HUES6 (cell line): ENCODE measurements around the gene SLAMF9.

Source experiments
- H3K27ac ChIP-seq: 2 replicates; pipeline ENCODE4 v1.7.0; 2013; ENCODE audit warnings: low read depth, mild to moderate bottlenecking, low read length, inconsistent platforms
- H3K27me3 ChIP-seq: 2 replicates; pipeline ENCODE4 v1.6.1; 2013; ENCODE audit warnings: low read length; ENCODE audit not compliant: control insufficient read depth, insufficient read depth
- H3K36me3 ChIP-seq: 2 replicates; pipeline ENCODE4 v1.6.1; 2013; ENCODE audit warnings: low read length; ENCODE audit not compliant: control insufficient read depth, insufficient read depth
- H3K4me1 ChIP-seq: 2 replicates; pipeline ENCODE4 v1.6.1; 2013; ENCODE audit warnings: low read length; ENCODE audit not compliant: control insufficient read depth, insufficient read depth
- H3K4me3 ChIP-seq: 2 replicates; pipeline ENCODE4 v1.5.1; 2013; ENCODE audit warnings: low read depth, low read length
- H3K9ac ChIP-seq: one replicate; pipeline ENCODE4 v1.6.1; 2013; ENCODE audit warnings: mild to moderate bottlenecking, low read length
- H3K9me3 ChIP-seq: 2 replicates; pipeline ENCODE4 v1.6.1; 2013; ENCODE audit warnings: low read depth, low read length; ENCODE audit not compliant: control insufficient read depth, insufficient read depth

SLAMF9 gene

DNA sequence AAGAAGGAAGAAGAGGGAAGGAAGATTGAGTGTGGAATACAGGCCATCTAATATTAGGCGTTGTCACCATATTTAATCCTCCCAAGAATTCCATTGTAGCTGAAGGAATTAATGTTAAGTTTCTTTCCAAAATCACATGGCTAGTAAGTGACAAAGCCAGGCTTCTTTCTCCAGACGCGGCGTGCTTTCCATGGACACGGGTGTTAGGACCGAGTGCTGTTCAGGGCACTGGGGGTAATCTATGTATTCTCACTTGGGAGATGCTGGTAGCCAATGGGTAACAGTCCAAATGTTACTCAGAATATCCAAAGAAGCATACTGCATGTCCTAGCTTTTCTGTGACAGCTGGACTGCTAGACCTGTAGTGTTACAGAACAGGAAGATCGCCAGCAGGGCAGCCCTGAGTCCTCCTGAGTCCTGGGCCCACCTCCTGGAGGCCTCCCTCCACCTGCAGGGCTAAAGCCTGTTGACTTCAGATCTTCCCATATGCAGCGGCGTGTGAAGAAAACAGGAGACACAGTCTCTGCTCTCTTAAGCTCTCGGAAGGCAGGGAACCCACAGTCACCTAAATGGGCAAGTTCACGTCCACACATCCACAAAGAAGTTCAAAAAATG is 13.9 kb downstream of the SLAMF9 start:
- Histone ChIP-seq H3K27ac (no peak overlapping the region), H3K27me3 (peaks cover 7% of the 10 kb centered on the region; the same call in 1 of the 2 replicates), H3K36me3 (no peaks in the 10 kb centered on the region; the same call in 1 of the 2 replicates), H3K9me3 (no peaks in the 10 kb centered on the region), H3K4me3 (no peak overlapping the region), H3K9ac (no peak overlapping the region), H3K4me1 (peaks cover 38% of the 10 kb centered on the region)

- H3K4me3 ChIP-seq = no peak overlapping the region
- H3K36me3 ChIP-seq = peaks cover 3% of the 10 kb centered on the region
- H3K9me3 ChIP-seq = no peaks in the 10 kb centered on the region
- H3K27me3 ChIP-seq = peaks cover 2% of the 10 kb centered on the region; the same call in 1 of the 2 replicates
- H3K9ac ChIP-seq = no peak overlapping the region
- H3K4me1 ChIP-seq = peaks cover 35% of the 10 kb centered on the region
- H3K27ac ChIP-seq = no peak overlapping the region
These were observed 14.4 kb downstream of the SLAMF9 start for GRCh38 chr1:159939678-159940002.

DNA sequence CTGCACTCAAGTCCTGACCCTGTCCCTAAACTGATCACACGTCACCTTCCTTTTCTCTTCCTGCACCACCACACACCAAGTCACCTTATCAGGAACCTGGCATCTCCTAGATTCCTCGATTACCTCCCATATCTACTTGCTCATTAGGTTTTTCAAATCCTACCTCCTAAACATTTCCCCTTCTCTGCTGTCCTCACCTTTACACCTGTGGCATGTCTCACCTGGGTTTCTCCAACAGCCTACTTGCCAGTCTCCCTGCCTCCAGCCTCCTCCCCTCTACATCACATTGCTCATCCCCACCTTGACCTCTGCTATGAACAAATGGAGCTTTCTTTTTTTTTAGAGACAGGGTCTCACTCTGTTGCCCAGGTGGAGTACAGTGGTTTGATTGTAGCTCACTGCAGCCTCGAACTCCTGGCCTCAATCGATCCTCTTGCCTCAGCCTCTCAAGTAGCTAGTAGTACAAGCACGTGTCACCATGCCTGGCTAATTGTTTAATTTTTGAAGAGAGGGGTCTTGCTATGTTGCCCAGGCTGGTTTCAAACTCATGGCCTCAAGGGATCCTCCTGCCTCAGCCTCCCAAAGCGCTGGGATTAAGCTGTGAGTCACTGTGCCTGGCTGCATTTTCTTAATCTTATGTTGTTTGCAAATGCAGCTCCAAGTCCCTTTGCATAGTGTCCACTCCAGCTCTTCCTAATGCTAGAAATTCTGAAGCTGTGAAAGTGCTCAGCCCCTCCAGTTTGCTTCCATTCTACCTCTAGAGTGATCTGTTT is 14.9 kb downstream of the SLAMF9 start:
- Histone ChIP-seq H3K27ac (no peak overlapping the region), H3K36me3 (peaks cover 5% of the 10 kb centered on the region), H3K4me1 (peaks cover 34% of the 10 kb centered on the region), H3K27me3 (no peaks in the 10 kb centered on the region), H3K4me3 (no peak overlapping the region), H3K9me3 (no peaks in the 10 kb centered on the region), H3K9ac (no peak overlapping the region)

DNA sequence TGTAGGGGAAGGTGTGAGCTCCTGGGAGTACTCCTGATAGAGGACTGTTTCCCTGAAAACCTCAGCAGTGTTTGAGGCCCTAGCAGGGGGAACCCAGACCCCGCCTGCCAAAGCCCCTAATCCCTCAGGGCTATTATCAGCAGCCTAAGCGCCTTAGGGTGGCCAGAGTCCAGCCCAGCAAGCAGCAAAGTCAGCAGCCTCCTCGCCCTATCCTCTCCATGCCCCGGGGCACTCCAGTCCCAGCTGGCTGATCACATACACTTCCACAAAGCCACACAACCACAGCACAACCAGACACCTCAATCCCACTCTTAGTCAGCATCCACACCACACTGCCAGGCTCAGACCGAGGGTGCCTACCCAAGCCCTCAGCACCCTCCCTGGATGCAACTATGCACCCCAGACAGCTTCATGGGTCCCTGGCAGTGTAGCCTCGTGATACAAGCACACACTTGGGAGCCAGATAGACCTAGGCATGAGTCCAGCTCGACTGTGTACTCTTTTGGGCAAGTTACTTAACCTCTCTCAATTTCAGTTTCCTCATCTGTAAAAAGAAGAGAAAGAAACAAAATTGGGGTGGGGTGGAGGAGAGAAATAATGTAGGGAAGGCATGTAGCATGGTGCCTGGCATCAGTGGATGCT is 15.7 kb downstream of the SLAMF9 start:
- no peak overlapping the region for H3K9ac ChIP-seq
- no peak overlapping the region for H3K4me3 ChIP-seq
- peaks cover 5% of the 10 kb centered on the region for H3K36me3 ChIP-seq
- H3K27ac ChIP-seq = no peak overlapping the region
- peaks cover 34% of the 10 kb centered on the region for H3K4me1 ChIP-seq
- no peaks in the 10 kb centered on the region for H3K27me3 ChIP-seq
- H3K9me3 ChIP-seq = no peaks in the 10 kb centered on the region

DNA sequence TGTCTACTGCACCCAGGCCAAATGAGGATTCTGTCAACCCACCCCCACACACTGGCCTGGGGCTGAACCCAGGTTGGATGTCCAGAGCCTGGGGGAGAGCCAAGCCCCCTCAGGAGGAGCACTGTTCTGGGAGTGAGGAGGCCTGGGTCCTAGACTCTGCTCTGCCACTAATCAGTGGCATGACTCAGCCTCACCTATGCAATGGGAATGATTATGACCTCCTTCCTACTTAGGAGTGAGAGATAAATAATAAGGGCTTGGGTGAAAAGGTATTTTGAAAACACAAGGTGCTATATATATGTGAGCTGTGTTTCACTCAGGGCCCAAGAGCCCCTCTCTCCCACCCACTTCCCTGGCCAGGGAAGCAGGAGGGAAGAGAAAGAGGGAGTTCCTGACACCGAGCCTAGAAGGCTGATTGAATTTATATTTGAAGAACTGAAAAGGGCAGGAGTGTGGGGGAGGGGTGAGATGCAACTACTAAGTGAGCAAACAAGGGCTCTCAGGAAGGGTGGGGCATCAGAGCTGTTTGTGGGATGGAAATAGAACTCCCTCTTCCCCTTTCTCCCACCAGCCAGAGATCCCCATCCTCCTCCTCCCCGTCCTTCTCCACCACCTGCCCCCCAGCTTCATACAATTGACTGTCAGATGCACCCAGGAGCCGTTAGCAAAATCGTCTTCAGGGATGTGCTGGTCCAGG is 16.8 kb downstream of the SLAMF9 start:
- Histone ChIP-seq H3K36me3 (peaks cover 5% of the 10 kb centered on the region), H3K27me3 (no peaks in the 10 kb centered on the region), H3K27ac (no peak overlapping the region), H3K4me1 (peaks cover 33% of the 10 kb centered on the region), H3K9ac (no peak overlapping the region), H3K4me3 (no peak overlapping the region), H3K9me3 (no peaks in the 10 kb centered on the region)

DNA sequence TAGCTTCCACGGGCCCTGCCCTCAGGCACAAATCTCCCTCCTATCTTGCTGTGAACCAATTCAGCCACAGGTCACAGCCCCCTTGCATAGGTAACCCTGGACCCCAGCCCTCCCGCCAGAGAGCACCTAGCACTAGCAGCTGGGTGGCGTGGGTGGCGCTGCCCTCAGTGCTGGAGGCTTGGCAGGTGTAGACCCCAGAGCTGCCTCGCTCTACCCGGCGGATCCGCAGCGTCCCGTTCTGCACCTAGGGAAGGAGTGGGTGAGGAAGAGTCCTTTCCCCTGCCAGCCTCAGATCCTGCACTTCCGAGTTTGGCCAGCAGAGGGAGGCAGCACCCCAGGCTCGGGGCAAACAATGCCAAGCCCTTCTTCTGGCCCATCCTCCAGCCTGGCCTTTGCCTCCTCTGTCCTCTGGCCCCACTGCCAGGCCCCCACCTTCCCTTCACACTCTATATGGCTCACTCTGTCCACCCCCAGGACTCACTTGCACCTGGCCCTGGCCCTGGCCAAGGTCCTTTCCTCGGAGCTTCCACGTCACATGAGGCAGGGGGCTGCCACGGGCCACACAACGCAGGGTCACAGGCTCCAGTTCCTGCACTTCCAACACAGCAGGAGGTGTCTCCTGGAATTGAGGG is 17.6 kb downstream of the SLAMF9 start:
- Histone ChIP-seq H3K27ac (no peak overlapping the region), H3K4me1 (peaks cover 25% of the 10 kb centered on the region), H3K9me3 (no peaks in the 10 kb centered on the region), H3K27me3 (no peaks in the 10 kb centered on the region), H3K4me3 (no peak overlapping the region), H3K36me3 (peaks cover 5% of the 10 kb centered on the region), H3K9ac (no peak overlapping the region)

DNA sequence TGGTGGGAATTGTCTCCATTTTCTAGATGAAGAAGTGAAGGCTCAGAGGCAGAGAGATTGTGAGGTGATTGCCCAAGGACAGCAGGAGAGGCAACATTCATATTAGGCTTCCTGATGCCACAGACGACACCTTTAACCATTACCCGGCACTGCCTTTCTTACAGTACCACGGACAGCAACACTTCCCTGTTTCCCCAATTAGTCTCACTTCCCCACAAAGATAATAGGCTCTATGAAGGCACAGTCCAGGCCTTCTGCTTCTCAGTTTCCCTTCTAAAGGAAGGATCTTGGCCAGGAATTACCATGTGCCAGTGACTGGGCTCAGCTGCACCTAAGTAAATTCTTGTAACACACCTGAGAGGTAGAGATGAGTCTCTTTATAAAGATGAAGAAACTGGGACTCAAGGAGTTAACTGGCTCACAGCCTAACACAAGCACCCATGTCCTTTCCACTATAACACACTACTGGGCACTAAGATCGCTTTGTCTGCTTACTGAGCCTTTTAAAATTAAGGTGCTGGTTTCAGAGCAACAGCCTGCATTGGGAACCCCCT is 18.2 kb downstream of the SLAMF9 start:
- no peak overlapping the region for H3K9ac ChIP-seq
- H3K27ac ChIP-seq = no peak overlapping the region
- no peaks in the 10 kb centered on the region for H3K9me3 ChIP-seq
- peaks cover 5% of the 10 kb centered on the region for H3K36me3 ChIP-seq
- H3K27me3 ChIP-seq = no peaks in the 10 kb centered on the region
- no peak overlapping the region for H3K4me3 ChIP-seq
- H3K4me1 ChIP-seq = peaks cover 21% of the 10 kb centered on the region

DNA sequence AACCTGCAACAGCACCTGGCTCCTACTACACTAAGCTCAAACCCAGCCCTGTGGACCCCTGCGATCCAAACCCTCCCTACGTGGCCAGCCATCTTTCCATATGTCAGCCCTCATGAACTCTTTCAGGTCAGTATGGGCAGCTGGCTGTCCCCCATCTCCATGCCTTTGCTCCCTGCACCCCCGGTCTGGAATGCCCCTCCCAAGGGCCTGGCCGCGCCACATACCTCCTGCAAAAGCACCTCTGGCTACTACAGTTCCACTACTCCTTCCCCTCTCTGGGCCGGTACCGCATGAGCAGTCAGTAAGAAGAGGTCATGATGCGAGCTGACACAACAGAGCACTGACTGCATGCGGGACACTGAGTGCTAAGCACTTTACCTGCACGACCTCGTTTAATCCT is 18.7 kb downstream of the SLAMF9 start:
- no peaks in the 10 kb centered on the region for H3K9me3 ChIP-seq
- no peak overlapping the region for H3K4me3 ChIP-seq
- H3K9ac ChIP-seq = no peak overlapping the region
- H3K27ac ChIP-seq = no peak overlapping the region
- peaks cover 23% of the 10 kb centered on the region for H3K4me1 ChIP-seq
- no peaks in the 10 kb centered on the region for H3K27me3 ChIP-seq
- H3K36me3 ChIP-seq = peaks cover 5% of the 10 kb centered on the region

DNA sequence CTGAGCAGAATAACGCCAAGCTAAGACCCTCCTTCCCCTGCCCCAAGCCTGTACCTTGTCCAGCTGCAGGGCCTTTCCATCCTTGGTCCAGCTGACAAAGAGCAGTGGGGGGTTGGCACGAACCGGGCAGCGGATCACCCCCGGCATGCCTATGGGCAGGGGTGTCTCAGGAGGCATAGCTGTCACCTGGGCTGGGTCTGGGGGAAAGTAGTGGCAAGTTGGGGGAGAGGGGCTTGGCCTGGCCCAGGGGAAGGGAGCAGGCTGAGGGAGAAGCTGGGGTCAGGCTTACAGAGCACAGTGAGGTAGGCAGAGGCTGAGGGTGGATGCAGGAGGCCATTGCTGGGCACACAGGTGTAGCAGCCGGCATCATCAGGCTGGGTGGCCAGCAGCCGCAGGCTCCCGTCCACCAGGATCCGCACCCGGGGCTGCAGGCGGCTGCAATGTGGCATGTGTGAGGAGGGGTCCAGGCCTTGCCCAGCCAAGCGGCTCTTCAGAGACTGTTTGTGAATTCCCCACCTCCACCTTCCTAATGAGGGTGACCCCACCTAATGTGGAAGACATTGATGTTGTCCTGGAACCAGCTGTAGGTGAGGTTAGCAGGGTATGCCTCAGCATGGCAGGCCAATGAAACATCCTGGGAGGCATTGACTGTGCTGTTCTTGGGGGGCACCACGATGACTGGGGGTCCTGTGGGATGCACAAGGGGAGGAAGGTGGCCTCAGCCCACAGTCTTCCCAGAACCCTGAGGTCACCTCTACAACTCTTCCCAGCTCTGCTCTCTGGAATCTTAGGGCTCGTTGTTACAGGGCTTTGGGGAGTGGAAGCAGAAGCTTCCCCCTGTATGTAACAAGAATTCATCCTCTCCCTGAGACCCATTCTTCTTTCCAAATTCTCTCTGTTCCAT is 19.6 kb downstream of the SLAMF9 start:
- H3K4me3 ChIP-seq = no peak overlapping the region
- H3K27ac ChIP-seq = no peak overlapping the region
- peaks cover 30% of the 10 kb centered on the region for H3K4me1 ChIP-seq
- H3K9me3 ChIP-seq = no peaks in the 10 kb centered on the region
- H3K36me3 ChIP-seq = peaks cover 5% of the 10 kb centered on the region
- no peak overlapping the region for H3K9ac ChIP-seq
- H3K27me3 ChIP-seq = no peaks in the 10 kb centered on the region

DNA sequence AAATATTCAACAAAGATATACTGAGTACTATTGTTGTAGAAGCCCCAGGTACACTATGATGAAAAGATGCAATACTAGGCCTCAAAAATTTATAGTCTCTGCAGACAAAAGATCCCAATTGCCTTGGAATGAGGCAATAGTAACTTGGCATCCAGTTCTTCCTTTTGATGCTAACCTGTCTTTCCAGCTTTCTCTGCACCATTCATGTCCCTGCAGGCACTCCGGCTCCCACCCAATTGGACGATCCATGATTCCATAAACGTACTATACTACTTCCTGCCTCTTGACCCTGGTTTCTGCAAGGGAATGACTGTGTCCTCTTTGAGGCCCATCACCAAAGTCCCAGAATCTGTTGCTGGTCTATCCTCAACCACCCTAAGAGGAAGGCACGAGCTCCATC is 20.7 kb downstream of the SLAMF9 start:
- Histone ChIP-seq H3K9ac (no peak overlapping the region), H3K4me1 (peaks cover 35% of the 10 kb centered on the region), H3K27ac (no peak overlapping the region)

More for the DNA sequence above, 20.7 kb downstream of the SLAMF9 start:
- Histone ChIP-seq H3K4me3 (no peak overlapping the region), H3K27me3 (no peaks in the 10 kb centered on the region), H3K9me3 (no peaks in the 10 kb centered on the region), H3K36me3 (peaks cover 5% of the 10 kb centered on the region)
